HG03575 (cell line): ENCODE results near the gene TEAD1.

Experiments
- ATAC-seq: cut with Tn5 transposase; IDR thresholded peaks from one replicate; pipeline ENCODE4 v1.9.1; 2021; ENCODE audit not compliant: unreplicated experiment, insufficient number of reproducible peaks, low FRiP score; ENCODE audit errors: extremely low read depth

Gene TEAD1

DNA sequence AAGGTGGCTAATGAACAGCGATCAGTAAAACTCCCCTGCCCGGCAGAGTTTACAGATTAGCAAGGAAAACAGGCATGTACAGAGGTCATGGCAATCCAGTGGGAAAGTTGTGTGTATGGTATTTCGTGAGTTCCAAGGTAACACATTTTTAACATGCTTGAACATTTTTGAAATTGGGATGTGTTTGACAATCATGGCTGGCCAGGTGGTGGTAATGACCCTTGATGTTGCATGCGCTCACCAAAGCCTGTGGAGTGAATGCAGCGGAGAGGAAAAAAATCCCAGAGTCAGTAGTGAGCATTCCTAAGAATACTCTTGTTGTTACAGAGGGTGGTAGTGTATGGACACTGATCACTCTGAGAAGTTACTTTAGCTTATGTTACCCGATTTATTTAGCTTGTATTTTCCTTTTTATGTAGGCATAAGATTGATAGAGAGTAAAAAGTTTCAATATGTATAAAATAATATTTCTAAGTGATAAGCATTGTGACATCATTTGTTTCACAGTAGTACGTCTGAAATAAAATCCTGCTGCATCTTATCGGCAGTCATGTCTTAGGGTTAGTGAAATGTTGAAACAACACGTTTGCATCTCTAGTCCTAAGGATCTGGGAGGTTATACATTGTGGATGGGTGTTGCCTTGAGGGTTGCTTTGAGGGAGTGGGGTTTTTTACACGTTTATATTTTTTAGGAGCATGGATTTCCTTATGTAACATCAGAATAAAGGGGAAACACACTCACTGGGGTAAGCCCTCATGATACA, 8.7 kb downstream of the TEAD1 start:
- no peak for ATAC-seq

DNA sequence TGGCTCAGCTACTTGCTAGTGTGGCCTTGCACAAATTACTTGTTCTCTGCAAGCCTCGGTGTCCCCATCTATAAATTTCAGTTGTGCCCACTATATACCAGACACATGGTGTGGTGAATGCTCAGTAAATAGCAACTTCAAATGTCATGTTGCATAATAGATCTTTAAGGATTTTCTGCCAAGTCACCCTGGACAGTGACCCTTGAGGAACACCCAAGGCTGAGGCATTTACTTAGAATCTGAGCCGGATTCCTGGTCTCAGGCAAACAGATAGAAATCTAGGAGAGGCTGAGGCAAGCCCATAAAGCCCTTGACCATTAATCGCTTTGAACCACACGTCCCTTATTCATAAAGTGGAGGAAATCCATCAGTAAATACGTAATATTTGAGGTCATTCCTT, 9.7 kb downstream of the TEAD1 start:
- no peak for ATAC-seq

DNA sequence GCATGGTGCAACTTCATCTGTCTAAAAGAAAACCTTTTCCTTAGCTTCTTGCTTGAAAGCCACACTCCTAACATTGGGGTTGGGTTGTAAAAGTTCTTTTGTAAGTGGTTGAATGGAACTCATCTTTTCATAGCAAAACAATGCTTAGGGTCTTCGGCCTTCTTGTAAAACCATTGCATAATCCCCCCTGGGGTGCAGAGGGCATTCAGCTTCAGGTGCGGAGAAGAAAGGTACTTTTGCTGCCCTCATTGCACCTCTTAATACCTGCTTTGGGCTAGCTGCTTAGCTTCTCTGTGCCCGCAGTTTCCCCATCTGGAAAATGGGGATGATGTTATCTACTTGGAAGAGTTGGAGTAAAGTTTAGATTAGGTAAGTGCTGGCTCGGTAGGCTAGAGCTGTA, 10.1 kb downstream of the TEAD1 start:
- ATAC-seq: no peak

DNA sequence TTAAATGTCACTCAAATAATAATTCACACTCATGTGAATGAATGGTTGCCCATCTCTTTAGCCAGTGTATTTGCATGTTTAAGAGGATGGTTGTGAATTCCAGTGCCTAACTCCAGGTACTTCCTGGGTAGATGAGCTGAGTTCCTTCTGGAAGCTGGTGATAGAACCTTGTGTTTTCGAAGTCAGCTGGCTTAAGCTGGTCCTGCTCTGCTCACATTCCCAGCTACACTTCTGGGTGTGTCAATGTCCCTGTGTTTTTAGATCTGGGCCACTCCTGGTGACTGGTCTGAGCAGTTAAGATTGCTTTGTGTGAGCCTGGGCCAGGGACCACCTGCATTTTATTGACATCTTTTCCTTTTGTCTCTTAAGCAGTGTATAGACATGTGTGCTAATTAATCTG, 10.6 kb downstream of the TEAD1 start:
- no peak for ATAC-seq

DNA sequence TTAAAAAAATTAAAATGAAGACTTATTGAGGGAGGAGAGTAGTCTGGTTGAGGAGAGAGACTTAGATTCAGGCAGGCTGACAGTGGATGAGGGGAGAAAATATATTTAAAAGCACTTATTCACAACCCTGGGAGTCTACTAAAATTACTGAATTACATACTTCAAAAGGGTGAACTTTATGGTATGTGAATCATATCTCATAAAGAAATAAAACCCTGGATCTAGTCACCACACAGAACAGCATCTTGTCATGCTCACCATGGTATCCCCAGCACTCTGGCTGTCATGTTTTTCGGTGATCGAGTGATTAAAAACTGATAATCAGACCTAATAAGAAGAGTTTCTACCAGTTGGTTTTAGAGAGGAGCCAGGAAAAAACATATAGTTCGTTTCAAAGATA, 11.0 kb downstream of the TEAD1 start:
- ATAC-seq: no peak

DNA sequence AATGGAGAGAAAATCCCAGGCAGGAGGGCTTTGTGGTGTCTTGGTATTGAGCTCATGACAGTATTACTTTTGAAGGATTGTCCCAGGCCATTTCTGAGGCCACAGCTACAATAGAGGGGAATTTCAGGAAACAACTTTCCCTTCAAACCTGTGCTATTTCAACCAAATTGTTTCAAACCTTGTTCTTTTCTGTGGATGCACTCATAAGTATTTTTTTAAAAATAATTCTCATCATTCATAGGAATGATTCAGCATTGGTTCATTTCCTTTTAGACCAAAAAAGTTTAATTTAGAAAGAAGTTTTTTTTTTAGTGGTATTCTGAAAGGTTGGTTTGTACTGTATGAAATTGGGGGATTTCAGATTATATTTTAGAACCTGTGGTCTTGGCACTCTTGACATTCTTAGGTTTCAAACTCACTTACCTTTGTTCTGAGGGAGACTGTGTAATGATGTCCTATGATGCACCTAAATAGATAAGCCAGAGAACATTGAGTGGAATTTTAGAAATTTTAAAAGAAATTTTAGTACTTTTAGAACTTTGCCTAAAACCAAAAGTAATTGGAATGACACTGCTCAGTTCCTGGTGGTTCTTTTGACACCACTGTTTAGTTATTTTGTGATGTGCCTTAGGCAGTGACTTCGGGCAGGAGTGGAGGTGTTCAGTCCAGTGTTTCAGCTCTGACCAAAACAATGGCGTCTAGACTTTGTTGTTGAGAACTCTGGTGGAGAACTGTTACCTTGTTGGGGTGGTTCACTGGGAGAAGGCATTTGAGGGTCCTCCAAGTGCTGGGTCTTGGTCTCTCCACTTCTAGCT, 12.2 kb downstream of the TEAD1 start:
- ATAC-seq: no peak

DNA sequence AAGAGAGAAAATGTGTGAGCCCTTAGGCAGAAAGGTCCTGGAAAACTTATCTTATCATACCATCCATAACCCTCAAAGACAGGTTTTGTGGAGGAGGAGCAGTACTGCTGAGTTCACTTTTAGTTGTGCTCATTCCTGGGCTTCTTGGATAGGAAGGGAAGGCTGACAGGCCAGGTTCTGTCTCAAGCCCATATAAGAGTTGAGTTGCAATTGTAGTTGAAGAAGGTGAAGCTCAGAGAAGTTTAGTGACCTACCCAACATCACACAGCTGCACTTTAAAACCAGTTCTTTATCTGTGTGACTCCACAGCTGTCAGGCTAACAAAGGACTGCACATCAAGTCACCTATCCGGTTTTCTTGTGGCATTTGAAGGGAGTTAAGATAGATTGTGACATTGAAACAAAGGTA, 13.0 kb downstream of the TEAD1 start:
- no peak for ATAC-seq

DNA sequence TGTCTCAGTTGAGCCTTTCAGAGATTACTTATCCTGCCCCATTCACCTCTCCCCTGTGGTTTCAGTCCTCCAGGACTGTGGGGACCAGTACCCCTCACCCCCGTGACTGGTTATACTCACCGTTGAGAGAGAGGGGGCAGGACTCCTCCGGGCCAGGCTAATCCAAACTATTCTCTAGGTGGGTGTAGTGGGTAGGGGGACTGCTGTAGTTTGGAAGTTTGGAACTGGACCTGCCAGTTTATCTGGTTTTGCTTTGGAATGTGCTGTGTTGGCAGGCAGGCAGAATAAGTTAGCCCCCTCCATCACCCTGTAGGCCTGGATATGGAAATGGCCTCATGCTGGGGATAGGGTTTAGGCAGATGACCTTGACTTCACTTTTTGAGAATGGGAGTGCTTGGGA, 13.5 kb downstream of the TEAD1 start:
- ATAC-seq: no peak

DNA sequence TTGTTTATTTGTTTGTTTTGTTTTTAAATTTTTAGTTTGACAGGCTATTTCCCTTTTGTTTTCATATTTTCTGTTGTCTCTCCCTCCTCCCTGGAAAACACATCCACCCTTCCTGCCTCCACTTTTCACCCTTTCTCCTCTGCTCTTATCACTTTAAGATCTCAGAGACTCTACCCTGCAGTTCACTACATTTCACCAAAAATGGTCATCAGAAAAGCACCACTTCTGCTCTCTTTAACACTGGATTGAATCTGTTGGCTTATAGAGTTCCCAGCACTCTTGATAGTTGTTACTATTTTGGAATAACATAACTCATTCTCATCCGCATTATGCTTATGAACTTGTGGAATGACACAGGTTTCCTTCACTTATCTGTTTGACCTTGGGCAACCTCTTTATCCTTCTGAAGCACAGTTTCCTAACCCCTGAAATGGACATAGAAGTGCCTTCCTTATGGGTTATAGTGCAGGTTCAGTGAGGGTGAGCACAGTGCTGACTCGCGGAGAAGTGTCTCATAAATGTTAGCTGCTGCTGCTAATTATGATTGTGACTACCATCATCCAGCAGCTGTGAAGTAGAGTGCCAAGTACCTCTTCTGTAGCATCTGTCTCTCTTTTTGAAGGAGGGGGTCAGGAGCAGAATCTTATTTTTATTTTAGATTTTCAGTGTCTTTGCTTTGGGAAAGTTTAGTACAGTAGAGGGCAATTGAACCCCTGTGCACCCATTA, 15.0 kb downstream of the TEAD1 start:
- ATAC-seq: no peak

DNA sequence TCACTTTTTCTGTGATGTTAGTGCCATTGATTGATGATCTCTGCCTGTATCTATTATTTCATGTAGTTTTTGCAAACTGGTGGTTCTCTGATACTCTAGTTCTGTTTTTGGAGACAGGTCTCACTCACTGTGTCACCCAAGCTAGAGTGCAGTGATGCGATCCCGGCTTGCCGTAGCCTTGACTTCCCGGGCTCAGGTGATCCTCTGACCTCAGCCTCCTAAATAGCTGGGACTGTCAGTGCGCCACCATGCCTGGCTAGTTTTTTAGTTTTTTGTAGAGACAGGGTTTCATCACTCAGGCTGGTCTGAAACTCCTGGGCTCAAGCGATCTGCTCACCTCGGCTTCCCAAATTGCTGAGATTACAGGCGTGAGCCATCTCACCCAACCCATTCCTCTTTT, 16.4 kb downstream of the TEAD1 start:
- ATAC-seq: no peak

DNA sequence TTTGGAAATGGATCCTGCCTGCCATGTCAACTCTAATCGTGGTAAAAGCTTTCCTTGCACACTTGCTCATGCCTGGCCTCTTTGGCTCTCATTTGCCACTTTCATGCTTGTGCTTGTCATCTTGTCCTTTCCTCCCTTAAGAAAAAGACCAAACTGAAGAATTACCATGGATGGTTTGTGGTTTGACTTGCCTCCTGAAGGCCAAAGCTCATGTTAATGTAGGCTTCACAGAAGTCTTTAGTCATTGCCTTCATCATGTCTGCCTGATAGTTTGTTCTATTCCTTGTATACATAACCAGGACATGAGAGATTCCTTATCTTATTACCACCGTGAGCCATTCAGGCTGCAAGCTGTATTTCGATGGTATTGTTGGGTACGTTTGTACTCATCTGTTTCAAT, 17.3 kb downstream of the TEAD1 start:
- ATAC-seq: no peak

DNA sequence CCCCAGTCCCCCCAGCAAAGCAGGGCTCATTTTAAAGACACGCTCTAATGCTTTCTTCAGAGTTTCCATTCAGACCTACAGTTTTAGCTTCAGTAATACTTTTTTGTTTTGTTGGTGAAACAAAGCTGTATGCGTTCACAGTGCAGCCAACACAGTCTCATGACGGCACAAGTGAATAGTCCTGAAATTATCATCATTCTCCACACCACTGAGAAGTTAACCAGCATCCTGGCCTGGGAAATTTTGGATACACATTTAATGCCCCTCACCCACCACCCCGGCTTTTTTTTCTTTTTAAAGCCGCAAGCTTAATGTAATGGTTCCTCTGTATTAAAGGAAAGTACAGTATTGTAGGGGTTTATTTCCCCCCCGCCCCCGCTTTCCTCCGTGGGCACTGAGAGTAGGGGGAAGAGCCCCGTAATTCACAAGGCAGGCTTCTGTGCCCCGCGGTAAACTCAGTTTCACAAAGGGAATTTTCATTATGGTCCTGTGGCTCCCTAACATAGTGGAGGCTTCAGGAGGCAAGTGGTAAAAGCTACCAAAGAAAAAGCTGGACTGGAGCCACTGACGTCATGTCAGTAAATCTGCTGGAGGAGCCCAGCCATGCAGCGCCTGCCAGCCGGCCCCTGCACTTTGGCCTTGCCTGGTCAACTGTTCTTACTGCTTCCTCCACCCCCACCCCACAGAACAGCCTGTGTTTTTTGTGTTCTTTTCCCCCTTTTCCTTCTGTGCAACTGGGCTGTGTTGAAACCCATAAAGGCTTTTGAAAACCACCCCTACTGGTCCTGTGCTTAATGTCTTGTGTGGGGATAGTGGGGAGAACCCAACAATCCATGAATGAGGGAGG, 18.2 kb downstream of the TEAD1 start:
- no peak for ATAC-seq

DNA sequence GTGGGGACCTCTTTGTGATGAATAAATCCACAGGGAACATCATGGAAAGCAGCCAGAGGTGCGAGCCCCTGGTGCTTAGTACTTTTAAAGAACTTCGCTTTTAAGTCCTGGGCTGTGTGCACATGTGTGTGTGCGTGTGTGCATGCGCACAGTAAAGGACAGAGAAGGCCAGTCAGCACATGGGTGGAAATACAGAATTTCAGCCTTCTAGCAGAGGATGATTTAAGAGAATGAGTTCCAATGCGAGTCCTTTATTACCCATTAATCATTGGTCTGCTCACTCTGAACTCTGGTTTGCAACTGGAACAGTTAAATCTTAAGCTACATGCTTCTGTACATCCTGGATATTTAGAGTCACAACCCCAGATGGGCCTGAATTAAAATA, 18.9 kb downstream of the TEAD1 start:
- no peak for ATAC-seq

DNA sequence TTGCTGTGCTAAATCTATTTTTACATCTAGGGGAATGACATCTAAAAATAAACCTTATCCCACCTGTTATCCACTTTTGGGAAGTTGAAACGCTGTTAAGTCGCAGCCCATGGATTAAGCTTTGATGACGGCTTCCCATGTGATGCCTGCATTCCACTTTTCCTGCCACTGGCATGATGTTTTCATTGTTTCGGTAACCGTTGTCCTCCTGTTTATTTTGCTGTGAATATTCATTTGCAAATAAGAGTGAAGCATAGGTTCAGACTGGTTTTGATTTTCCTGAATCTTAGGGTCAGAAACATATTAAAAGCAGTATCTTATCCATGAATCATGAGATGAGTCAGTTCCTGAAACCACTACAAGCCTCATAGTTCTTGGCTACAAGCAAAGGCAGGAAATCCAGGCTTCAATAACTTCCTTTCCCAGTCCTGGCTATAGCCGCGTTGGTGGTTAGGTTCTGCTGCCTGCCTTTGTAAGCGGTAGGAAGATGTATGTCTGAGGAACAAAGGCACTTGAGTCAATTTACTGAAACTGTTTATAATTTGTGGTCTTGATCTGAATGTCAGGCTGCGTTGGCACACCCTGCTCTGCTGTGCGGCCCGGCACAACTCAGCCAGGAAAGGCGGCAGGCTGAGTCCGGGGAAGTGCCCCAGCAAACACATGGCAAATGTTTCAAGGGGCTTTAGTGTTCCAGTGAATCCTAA, 19.4 kb downstream of the TEAD1 start:
- no peak for ATAC-seq

DNA sequence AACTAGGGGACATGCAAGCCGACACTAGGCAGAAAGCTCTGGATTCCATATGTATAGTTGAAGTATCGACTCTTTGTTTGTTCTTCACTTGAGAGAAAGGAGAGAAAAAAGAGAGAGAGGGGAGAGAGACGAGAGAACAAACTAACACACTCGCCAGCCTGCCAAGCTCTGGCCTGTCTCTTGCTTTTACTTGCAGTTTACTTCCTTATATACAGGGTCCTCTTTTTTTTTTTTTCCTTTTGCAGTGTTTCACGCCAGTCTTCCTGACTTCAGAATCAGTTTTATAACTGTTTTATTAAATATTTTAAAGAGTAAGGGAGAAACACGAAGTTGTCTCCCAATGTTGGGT, 19.9 kb downstream of the TEAD1 start:
- ATAC-seq: no peak

DNA sequence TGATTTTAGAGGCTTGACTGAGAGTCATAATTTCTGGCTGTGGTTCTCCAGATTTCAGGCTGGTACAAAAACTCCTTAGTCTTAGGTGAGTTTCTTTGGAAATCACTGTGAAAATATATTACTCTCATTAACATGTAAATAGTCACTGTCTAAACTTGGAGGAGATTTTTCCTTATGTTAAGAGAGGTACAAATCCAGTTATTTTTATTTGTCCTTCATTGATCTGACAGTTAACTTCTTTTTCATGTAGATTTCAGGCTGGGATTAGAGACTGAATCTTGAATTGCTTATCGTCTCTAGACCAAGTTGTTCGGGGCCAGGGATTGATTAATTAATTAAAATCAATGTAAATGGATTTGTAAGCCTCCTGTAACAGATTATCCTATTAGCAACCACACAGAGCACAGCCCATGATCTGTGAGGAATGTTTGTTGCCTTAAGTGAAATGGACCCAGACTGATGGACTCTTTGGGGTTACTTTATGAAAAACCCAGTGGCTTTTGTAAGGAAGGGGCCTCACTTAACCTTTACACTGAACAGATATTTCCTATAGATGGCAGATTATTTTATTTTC, 21.1 kb downstream of the TEAD1 start:
- ATAC-seq: no peak

DNA sequence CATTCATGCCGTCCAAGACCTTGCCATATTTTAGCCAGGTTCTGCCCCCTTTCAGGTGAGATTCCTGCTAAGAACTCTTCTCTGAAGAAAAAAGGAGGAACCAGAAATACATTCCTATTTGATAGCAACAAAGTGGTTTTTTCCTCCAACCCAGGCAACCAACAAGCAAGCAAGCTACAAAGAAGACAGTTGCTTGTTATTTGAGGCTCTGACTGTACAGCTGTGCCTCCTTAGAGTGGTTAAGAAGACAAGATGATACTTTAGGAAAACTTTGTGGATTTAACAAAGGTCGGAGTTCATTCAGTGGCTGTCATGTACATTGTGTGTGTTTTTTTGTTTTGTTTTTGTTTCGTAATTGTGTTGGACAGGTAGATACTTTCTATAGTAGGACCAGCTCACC, 21.7 kb downstream of the TEAD1 start:
- ATAC-seq: no peak

DNA sequence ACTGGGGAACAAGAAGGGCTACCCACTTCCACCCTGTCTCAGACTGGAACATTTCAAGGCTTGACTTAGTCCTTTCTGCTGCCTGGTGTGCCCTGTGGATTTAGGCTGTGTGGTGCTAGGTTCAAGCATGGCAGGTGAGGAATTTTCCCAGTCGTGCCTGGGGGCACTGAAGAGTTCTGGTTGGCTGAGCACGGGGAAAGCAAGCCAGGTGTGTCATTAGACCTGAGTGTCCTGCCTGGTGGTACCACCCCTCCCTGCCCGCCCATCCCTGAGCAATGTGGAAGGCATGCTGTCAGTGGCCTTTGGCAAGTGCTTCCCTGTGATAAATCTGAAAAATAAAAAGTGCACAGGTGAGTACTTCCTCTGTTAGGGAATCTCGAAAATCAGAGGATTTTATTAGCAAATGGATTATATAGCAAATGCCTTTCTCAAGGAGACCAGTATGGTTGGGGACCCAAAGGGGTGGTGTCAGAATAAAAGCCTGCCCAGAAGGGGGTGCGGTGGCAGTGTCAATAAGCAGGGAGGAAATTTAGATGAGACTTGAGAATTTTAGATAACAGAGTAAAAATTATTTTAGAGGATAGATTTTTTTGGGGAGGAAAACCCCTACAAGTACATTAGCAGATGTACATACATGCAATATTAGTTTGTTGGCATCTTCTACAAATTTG, 22.8 kb downstream of the TEAD1 start:
- no peak for ATAC-seq
